ENCODE results near the gene UCN.

GRCh38 chr2:27258051-27258450, 50.2 kb downstream of the UCN start:
- TF ChIP-seq, protein P1, sequence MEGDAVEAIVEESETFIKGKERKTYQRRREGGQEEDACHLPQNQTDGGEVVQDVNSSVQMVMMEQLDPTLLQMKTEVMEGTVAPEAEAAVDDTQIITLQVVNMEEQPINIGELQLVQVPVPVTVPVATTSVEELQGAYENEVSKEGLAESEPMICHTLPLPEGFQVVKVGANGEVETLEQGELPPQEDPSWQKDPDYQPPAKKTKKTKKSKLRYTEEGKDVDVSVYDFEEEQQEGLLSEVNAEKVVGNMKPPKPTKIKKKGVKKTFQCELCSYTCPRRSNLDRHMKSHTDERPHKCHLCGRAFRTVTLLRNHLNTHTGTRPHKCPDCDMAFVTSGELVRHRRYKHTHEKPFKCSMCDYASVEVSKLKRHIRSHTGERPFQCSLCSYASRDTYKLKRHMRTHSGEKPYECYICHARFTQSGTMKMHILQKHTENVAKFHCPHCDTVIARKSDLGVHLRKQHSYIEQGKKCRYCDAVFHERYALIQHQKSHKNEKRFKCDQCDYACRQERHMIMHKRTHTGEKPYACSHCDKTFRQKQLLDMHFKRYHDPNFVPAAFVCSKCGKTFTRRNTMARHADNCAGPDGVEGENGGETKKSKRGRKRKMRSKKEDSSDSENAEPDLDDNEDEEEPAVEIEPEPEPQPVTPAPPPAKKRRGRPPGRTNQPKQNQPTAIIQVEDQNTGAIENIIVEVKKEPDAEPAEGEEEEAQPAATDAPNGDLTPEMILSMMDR (IDR thresholded peaks at IDR 0.05; ENCODE audit: low read length): no peak
- no peak for TF ChIP-seq EZH2 (IDR thresholded peaks at IDR 0.05; ENCODE audit: borderline replicate concordance, low read length)
